Measurements from ENCODE around the gene FOLR1.

Gene FOLR1

GRCh38 chr11:72220696-72221363, 28.9 kb downstream of the FOLR1 start:
- Histone ChIP-seq H3K9me2 (replicated peaks; ENCODE audit: insufficient read depth, low read length) (no peaks in the 10 kb centered on the region), H3K79me2 (ENCODE audit: low read length) (peaks cover 17% of the 10 kb centered on the region), H3K9me3 (replicated peaks; ENCODE audit: insufficient read depth, low read length) (no peaks in the 10 kb centered on the region), H3K4me2 (ENCODE audit: low read depth, low read length) (no peak overlapping the region), H3K27me3 (replicated peaks; ENCODE audit: insufficient read depth, low read length) (no peaks in the 10 kb centered on the region), H3K9ac (ENCODE audit: low read length) (no peak overlapping the region), H3F3A (ENCODE audit: insufficient read depth, low read length) (peaks cover 11% of the 10 kb centered on the region; the same call in 1 of the 2 replicates), H3K27ac (ENCODE audit: low read length) (no peak overlapping the region), H2AFZ (ENCODE audit: low read length) (no peak overlapping the region), H3K36me3 (replicated peaks; ENCODE audit: insufficient read depth, low read length) (no peaks in the 10 kb centered on the region), H3K4me1 (ENCODE audit: low read length) (peaks cover 16% of the 10 kb centered on the region), H3K4me3 (ENCODE audit: low read length) (no peak overlapping the region), H4K20me1 (ENCODE audit: insufficient read depth, low read length) (no peaks in the 10 kb centered on the region)
- no peak for DNase-seq
- TF ChIP-seq EZH2 (optimal IDR thresholded peaks at IDR 0.05; ENCODE audit: low read depth, low read length) = no peak
- no peak for TF ChIP-seq CTCF (IDR thresholded peaks at IDR 0.05; ENCODE audit: low read length)
- no peak for TF ChIP-seq EZH2phosphoT487 (IDR thresholded peaks at IDR 0.05; ENCODE audit: low read length)

- no peaks in the 10 kb centered on the region for H4K20me1 ChIP-seq (ENCODE audit: insufficient read depth, low read length)
- no peaks in the 10 kb centered on the region for H3K9me2 ChIP-seq (replicated peaks; ENCODE audit: insufficient read depth, low read length)
- peaks cover 22% of the 10 kb centered on the region for H3K79me2 ChIP-seq (ENCODE audit: low read length)
- H3K4me3 ChIP-seq (ENCODE audit: low read length) = no peak overlapping the region
- no peak overlapping the region for H3K27ac ChIP-seq (ENCODE audit: low read length)
- no peaks in the 10 kb centered on the region for H3K27me3 ChIP-seq (replicated peaks; ENCODE audit: insufficient read depth, low read length)
- no peaks in the 10 kb centered on the region for H3K36me3 ChIP-seq (replicated peaks; ENCODE audit: insufficient read depth, low read length)
- no peak overlapping the region for H2AFZ ChIP-seq (ENCODE audit: low read length)
- TF ChIP-seq CTCF (IDR thresholded peaks at IDR 0.05; ENCODE audit: low read length) = no peak
- TF ChIP-seq EZH2 (optimal IDR thresholded peaks at IDR 0.05; ENCODE audit: low read depth, low read length) = no peak
- H3F3A ChIP-seq (ENCODE audit: insufficient read depth, low read length) = peaks cover 11% of the 10 kb centered on the region; the same call in 1 of the 2 replicates
- DNase-seq = no peak
- no peaks in the 10 kb centered on the region for H3K9me3 ChIP-seq (replicated peaks; ENCODE audit: insufficient read depth, low read length)
- no peak overlapping the region for H3K4me2 ChIP-seq (ENCODE audit: low read depth, low read length)
- peaks cover 16% of the 10 kb centered on the region for H3K4me1 ChIP-seq (ENCODE audit: low read length)
- no peak overlapping the region for H3K9ac ChIP-seq (ENCODE audit: low read length)
Measured at GRCh38 chr11:72221386-72222075, 29.6 kb downstream of the FOLR1 start.

GRCh38 chr11:72222106-72222891, 30.4 kb downstream of the FOLR1 start:
- H3F3A ChIP-seq (ENCODE audit: insufficient read depth, low read length) = peaks cover 11% of the 10 kb centered on the region; the same call in 1 of the 2 replicates
- H3K4me3 ChIP-seq (ENCODE audit: low read length) = peak overlapping the region; percentile 99
- H3K36me3 ChIP-seq (replicated peaks; ENCODE audit: insufficient read depth, low read length) = no peaks in the 10 kb centered on the region
- H4K20me1 ChIP-seq (ENCODE audit: insufficient read depth, low read length) = no peaks in the 10 kb centered on the region
- no peaks in the 10 kb centered on the region for H3K27me3 ChIP-seq (replicated peaks; ENCODE audit: insufficient read depth, low read length)
- TF ChIP-seq EZH2 (optimal IDR thresholded peaks at IDR 0.05; ENCODE audit: low read depth, low read length) (no peak), CTCF (IDR thresholded peaks at IDR 0.05; ENCODE audit: low read length) (no peak), EZH2phosphoT487 (IDR thresholded peaks at IDR 0.05; ENCODE audit: low read length) (no peak)
- no peaks in the 10 kb centered on the region for H3K9me3 ChIP-seq (replicated peaks; ENCODE audit: insufficient read depth, low read length)
- peak overlapping the region; percentile 68 for H2AFZ ChIP-seq (ENCODE audit: low read length)
- DNase-seq = no peak
- H3K27ac ChIP-seq (ENCODE audit: low read length) = peak overlapping the region; percentile 95; the same call in 1 of the 2 replicates
- peaks cover 16% of the 10 kb centered on the region for H3K4me1 ChIP-seq (ENCODE audit: low read length)
- H3K79me2 ChIP-seq (ENCODE audit: low read length) = peaks cover 28% of the 10 kb centered on the region
- H3K9me2 ChIP-seq (replicated peaks; ENCODE audit: insufficient read depth, low read length) = no peaks in the 10 kb centered on the region
- peak overlapping the region; percentile 85 for H3K4me2 ChIP-seq (ENCODE audit: low read depth, low read length)
- peak overlapping the region; percentile 92; the same call in 1 of the 2 replicates for H3K9ac ChIP-seq (ENCODE audit: low read length)

Measured in MM.1S (cell line).